Suprapubic skin (tissue), 4 donors: Measurements from ENCODE around the gene CFAP161. TPM values are rescaled to one million over a fixed set of nuclear protein-coding genes. Genes with fewer than 3 reads are reported as not detected.

Experiments
- DNase-seq, 2 donors: peaks; one replicate each; pipeline ENCODE4 v3.0.0-alpha.2; 2019; ENCODE audit warnings: low spot score in 2 of 2
- H3K27ac ChIP-seq: fragments of 200-600 bp; sonication (generic); one replicate; pipeline ENCODE4 v1.5.1; 2019
- H3K27me3 ChIP-seq: fragments of 200-600 bp; sonication (generic); one replicate; pipeline ENCODE4 v1.5.1; 2019
- H3K36me3 ChIP-seq: fragments of 200-600 bp; sonication (generic); one replicate; pipeline ENCODE4 v1.5.1; 2019
- H3K4me1 ChIP-seq: fragments of 200-600 bp; sonication (generic); one replicate; pipeline ENCODE4 v1.5.1; 2019
- H3K4me3 ChIP-seq: fragments of 200-600 bp; sonication (generic); one replicate; pipeline ENCODE4 v1.5.1; 2019; ENCODE audit warnings: mild to moderate bottlenecking
- H3K9me3 ChIP-seq: fragments of 200-600 bp; sonication (generic); one replicate; pipeline ENCODE4 v1.5.1; 2019
- CTCF ChIP-seq, 2 donors: fragments of 200-600 bp in 1 of 2; fragments of 450-650 bp in 1 of 2; sonication (generic) in 1 of 2; IDR thresholded peaks; one replicate each; pipeline ENCODE4 v1.5.1; 2016 to 2019; ENCODE audit warnings: antibody characterized with exemption in 2 of 2, mild to moderate bottlenecking in 1 of 2, moderate library complexity in 1 of 2
- EP300 ChIP-seq: sonication (generic); formaldehyde crosslinking; IDR thresholded peaks from one replicate; pipeline ENCODE4 v1.6.1; 2017; ENCODE audit warnings: antibody characterized with exemption
- POLR2A ChIP-seq, 2 donors: fragments of 450-650 bp; IDR thresholded peaks; one replicate each; pipeline ENCODE4 v1.6.1; 2017; ENCODE audit warnings: antibody characterized with exemption in 2 of 2, mild to moderate bottlenecking in 2 of 2, moderate library complexity in 2 of 2
- POLR2AphosphoS5 ChIP-seq, 3 donors: sonication (generic); formaldehyde crosslinking; IDR thresholded peaks; one replicate each; pipeline ENCODE4 v1.6.1; 2017; ENCODE audit warnings: antibody characterized with exemption in 3 of 3
- WGBS: methylation state at CpG from one replicate; pipeline ENCODE4 v1.1.5; 2018; 5-methylcytosine and 5-hydroxymethylcytosine counted together
- total RNA-seq, 4 donors: library from RNA; depleted of rRNA; stranded (reverse); fragments of >200 nt; gene quantifications; one replicate each; pipeline ENCODE4 v1.1.0, GENCODE V29; 2016

The CFAP161 gene
- total RNA-seq, 4 donors from 2014 or later: 2.3 TPM; not detected in 3

GRCh38 chr15:81107889-81108288 is 26.2 kb upstream of the CFAP161 start:
- Histone ChIP-seq H3K27me3 (peaks cover 2% of the 10 kb centered on the region), H3K4me3 (no peak overlapping the region), H3K36me3 (no peaks in the 10 kb centered on the region), H3K9me3 (no peaks in the 10 kb centered on the region), H3K4me1 (peaks cover 13% of the 10 kb centered on the region), H3K27ac (no peak overlapping the region)
- 71% methylated on average over 4 of the region's 4 CpGs for WGBS
- TF ChIP-seq POLR2AphosphoS5 (IDR thresholded peaks at IDR 0.05) (no peak), POLR2A (IDR thresholded peaks at IDR 0.05) (no peak)
- no peak for DNase-seq

- Histone ChIP-seq H3K36me3 (no peaks in the 10 kb centered on the region), H3K4me1 (peaks cover 13% of the 10 kb centered on the region), H3K4me3 (no peak overlapping the region), H3K9me3 (no peaks in the 10 kb centered on the region), H3K27ac (no peak overlapping the region), H3K27me3 (peaks cover 1% of the 10 kb centered on the region)
- DNase-seq: no peak
- 23% methylated on average over 1 of the region's 1 CpG for WGBS
- TF ChIP-seq POLR2A (IDR thresholded peaks at IDR 0.05): no peak
- peak in 1 of 2 donors; percentile 38 for TF ChIP-seq CTCF (IDR thresholded peaks at IDR 0.05)
Measured at GRCh38 chr15:81108427-81108826, 25.6 kb upstream of the CFAP161 start.

GRCh38 chr15:81111018-81111417 is 23.1 kb upstream of the CFAP161 start:
- Histone ChIP-seq H3K4me1 (peaks cover 16% of the 10 kb centered on the region), H3K27ac (no peak overlapping the region), H3K36me3 (no peaks in the 10 kb centered on the region), H3K9me3 (no peaks in the 10 kb centered on the region), H3K4me3 (no peak overlapping the region), H3K27me3 (no peaks in the 10 kb centered on the region)
- no peak for TF ChIP-seq EP300
- 60% methylated on average over 4 of the region's 4 CpGs for WGBS
- no peak for DNase-seq

- H3K27me3 ChIP-seq: no peaks in the 10 kb centered on the region
- 61% methylated on average over 6 of the region's 6 CpGs for WGBS
- H3K36me3 ChIP-seq: no peaks in the 10 kb centered on the region
- no peak for DNase-seq
- peaks cover 10% of the 10 kb centered on the region for H3K4me1 ChIP-seq
- no peak overlapping the region for H3K4me3 ChIP-seq
- H3K9me3 ChIP-seq: no peaks in the 10 kb centered on the region
- TF ChIP-seq EP300: no peak
- no peak for TF ChIP-seq CTCF (IDR thresholded peaks at IDR 0.05)
- TF ChIP-seq POLR2AphosphoS5 (IDR thresholded peaks at IDR 0.05): no peak
- TF ChIP-seq POLR2A (IDR thresholded peaks at IDR 0.05): no peak
- H3K27ac ChIP-seq: no peak overlapping the region
Measured at GRCh38 chr15:81111510-81112470, 22.3 kb upstream of the CFAP161 start.

DNA sequence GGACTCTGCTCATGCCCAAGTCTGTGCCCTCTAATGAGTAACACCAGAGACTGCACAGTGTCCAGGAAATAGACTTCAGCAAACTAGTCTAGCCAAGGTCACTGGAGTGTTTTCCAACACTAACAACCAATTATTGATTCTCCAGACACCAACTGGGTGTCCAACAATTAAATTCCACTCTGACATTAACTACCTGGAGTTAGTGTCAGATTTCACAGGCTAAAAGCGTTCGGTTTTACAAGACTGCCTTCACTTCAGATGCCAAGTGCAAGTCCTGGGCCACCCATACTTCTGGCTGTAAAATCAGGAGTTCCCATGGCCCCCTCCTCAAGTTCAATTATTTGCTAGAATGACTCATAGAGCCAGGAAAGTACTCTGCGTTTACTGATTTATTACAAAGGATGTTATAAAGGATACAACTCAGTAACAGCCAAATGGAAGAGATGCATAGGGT is 20.8 kb upstream of the CFAP161 start:
- Histone ChIP-seq H3K4me1 (peaks cover 10% of the 10 kb centered on the region), H3K4me3 (no peak overlapping the region), H3K27me3 (peaks cover 7% of the 10 kb centered on the region), H3K9me3 (no peaks in the 10 kb centered on the region), H3K27ac (no peak overlapping the region), H3K36me3 (no peaks in the 10 kb centered on the region)
- no peak for DNase-seq
- WGBS: 64% methylated on average over 3 of the region's 3 CpGs
- TF ChIP-seq CTCF (IDR thresholded peaks at IDR 0.05): no peak
- no peak for TF ChIP-seq POLR2AphosphoS5 (IDR thresholded peaks at IDR 0.05)
- TF ChIP-seq EP300: no peak
- no peak for TF ChIP-seq POLR2A (IDR thresholded peaks at IDR 0.05)

GRCh38 chr15:81113861-81114291 is 20.2 kb upstream of the CFAP161 start:
- 35% methylated on average over 3 of the region's 3 CpGs for WGBS
- TF ChIP-seq EP300 (no peak), POLR2A (IDR thresholded peaks at IDR 0.05) (no peak), CTCF (IDR thresholded peaks at IDR 0.05) (no peak), POLR2AphosphoS5 (IDR thresholded peaks at IDR 0.05) (no peak)
- Histone ChIP-seq H3K4me1 (peaks cover 13% of the 10 kb centered on the region), H3K4me3 (no peak overlapping the region), H3K9me3 (no peaks in the 10 kb centered on the region), H3K27ac (no peak overlapping the region), H3K27me3 (peaks cover 11% of the 10 kb centered on the region), H3K36me3 (no peaks in the 10 kb centered on the region)
- no peak for DNase-seq
